Measurements from ENCODE around the gene MPIG6B. TPM values are rescaled to one million over a fixed set of nuclear protein-coding genes. Genes with fewer than 3 reads are reported as not detected.

The MPIG6B gene
- total and polyA plus RNA-seq, 7 donors: 0.13 TPM; not detected in 6

- H3K9me3 ChIP-seq: no peaks in the 10 kb centered on the region
- peaks cover 17 to 23% (median 21%) of the 10 kb centered on the region in 4 donors for H3K36me3 ChIP-seq
- H3K27me3 ChIP-seq: no peaks in the 10 kb centered on the region
- TF ChIP-seq POLR2A (IDR thresholded peaks at IDR 0.05): no peak
- no peak for TF ChIP-seq POLR2AphosphoS5 (IDR thresholded peaks at IDR 0.05)
- no peak for TF ChIP-seq CTCF (IDR thresholded peaks at IDR 0.05)
- no peak for TF ChIP-seq EP300 (IDR thresholded peaks at IDR 0.05)
- intact Hi-C loops (cut with DNase I): no loop called here
- DNase-seq: no peak
- peaks cover 0 to 49% (median 40%) of the 10 kb centered on the region in 4 donors for H3K4me1 ChIP-seq
- H3K4me3 ChIP-seq: peak overlapping the region; percentile 64 to 76 (median 73)
- peak overlapping the region; percentile 92 to 98 (median 94) for H3K27ac ChIP-seq
- WGBS, 2 donors: 15 to 20% methylated on average over 10 of the region's 10 CpGs
Observed at GRCh38 chr6:31736768-31737314, 13.7 kb downstream of the MPIG6B start.

GRCh38 chr6:31737315-31737990 lies 14.3 kb downstream of the MPIG6B start:
- H3K4me1 ChIP-seq: peaks cover 0 to 49% (median 40%) of the 10 kb centered on the region in 4 donors
- H3K36me3 ChIP-seq: peaks cover 13 to 17% (median 15%) of the 10 kb centered on the region in 4 donors
- intact Hi-C loops (cut with DNase I): no loop called here
- no peak for DNase-seq
- H3K9me3 ChIP-seq: no peaks in the 10 kb centered on the region
- peak overlapping the region in 1 of 4 donors; percentile 64 for H3K4me3 ChIP-seq
- no peaks in the 10 kb centered on the region for H3K27me3 ChIP-seq
- H3K27ac ChIP-seq: peak overlapping the region; percentile 92 to 98 (median 94)
- TF ChIP-seq POLR2AphosphoS5 (IDR thresholded peaks at IDR 0.05) (no peak), CTCF (IDR thresholded peaks at IDR 0.05) (no peak), POLR2A (IDR thresholded peaks at IDR 0.05) (no peak), EP300 (IDR thresholded peaks at IDR 0.05) (no peak)
- WGBS, 2 donors: 10 to 18% methylated on average over 7 of the region's 7 CpGs

GRCh38 chr6:31737991-31738979 lies 15.1 kb downstream of the MPIG6B start:
- DNase-seq: no peak
- 2 to 9% methylated on average over 6 of the region's 6 CpGs for WGBS, 2 donors
- H3K4me1 ChIP-seq: peaks cover 0 to 46% (median 40%) of the 10 kb centered on the region in 4 donors
- no peak overlapping the region for H3K4me3 ChIP-seq
- no peaks in the 10 kb centered on the region for H3K9me3 ChIP-seq
- peaks cover 6 to 9% (median 7%) of the 10 kb centered on the region in 4 donors for H3K36me3 ChIP-seq
- no peaks in the 10 kb centered on the region for H3K27me3 ChIP-seq
- intact Hi-C loops (cut with DNase I): no loop called here
- TF ChIP-seq POLR2AphosphoS5 (IDR thresholded peaks at IDR 0.05) (peak in 2 of 4 donors; percentile 24 to 60), CTCF (IDR thresholded peaks at IDR 0.05) (no peak), EP300 (IDR thresholded peaks at IDR 0.05) (no peak), POLR2A (IDR thresholded peaks at IDR 0.05) (no peak)
- peak overlapping the region; percentile 92 to 98 (median 94) for H3K27ac ChIP-seq

- H3K9me3 ChIP-seq: no peaks in the 10 kb centered on the region
- peak within 1 kb of the TSS; percentile 37 to 83 (median 73) for H3K4me3 ChIP-seq
- no peaks in the 10 kb centered on the region for H3K36me3 ChIP-seq
- DNase-seq: peak; percentile 100
- TF ChIP-seq POLR2AphosphoS5 (IDR thresholded peaks at IDR 0.05) (peak; percentile 78 to 87 (median 85)), EP300 (IDR thresholded peaks at IDR 0.05) (no peak), POLR2A (IDR thresholded peaks at IDR 0.05) (peak in 1 of 2 donors; percentile 72), CTCF (IDR thresholded peaks at IDR 0.05) (no peak)
- 0% methylated on average over 58 of the region's 58 CpGs for WGBS, 2 donors
- no peaks in the 10 kb centered on the region for H3K27me3 ChIP-seq
- intact Hi-C loops (cut with DNase I): loop anchor here (2.0 kb wide), 1 partner anchor 55 kb away; the partner anchor contains the start of gene VARS1
- peaks cover 0 to 31% (median 24%) of the 10 kb centered on the region in 4 donors for H3K4me1 ChIP-seq
- peak within 1 kb of the TSS; percentile 74 to 95 (median 77) for H3K27ac ChIP-seq
Observed at GRCh38 chr6:31739639-31740396, 16.6 kb downstream of the MPIG6B start, which contains the start of gene MSH5. TSS of gene MSH5 (plus strand) at chr6:31740005. CDS start at chr6:31740467, 462 bp downstream.

All from sigmoid colon (tissue), 7 donors.